GM19193 (cell line): ENCODE measurements around the gene ETV3L.

Experiments
- POLR2A ChIP-seq: IDR thresholded peaks from 4 replicates; pipeline ENCODE4 v1.6.1; 2011; ENCODE audit not compliant: insufficient read depth, insufficient read length; ENCODE audit errors: extremely low read depth

Gene ETV3L

DNA sequence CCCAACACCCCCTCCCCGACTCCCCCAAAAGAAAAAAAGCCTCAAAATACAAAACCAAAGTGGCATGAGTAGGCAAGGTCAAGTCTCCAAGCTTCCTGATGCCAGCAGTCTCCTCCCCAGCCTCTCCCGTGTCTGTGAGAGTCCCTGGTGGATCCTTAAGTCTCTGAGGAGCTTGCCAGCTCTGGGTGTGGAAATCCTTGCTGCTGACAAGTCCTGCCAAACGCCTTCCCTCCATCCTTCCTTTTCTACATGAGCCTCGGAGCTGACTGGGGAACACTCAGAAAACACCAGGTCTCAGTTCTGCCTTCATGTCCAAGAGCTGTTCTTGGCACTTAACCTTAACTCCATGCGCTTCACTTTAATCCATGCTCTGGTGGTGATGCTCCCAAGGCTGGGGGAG, 3.7 kb upstream of the ETV3L start:
- TF ChIP-seq POLR2A = no peak

GRCh38 chr1:157101149-157101548, 1.5 kb upstream of the ETV3L start:
- no peak for TF ChIP-seq POLR2A

DNA sequence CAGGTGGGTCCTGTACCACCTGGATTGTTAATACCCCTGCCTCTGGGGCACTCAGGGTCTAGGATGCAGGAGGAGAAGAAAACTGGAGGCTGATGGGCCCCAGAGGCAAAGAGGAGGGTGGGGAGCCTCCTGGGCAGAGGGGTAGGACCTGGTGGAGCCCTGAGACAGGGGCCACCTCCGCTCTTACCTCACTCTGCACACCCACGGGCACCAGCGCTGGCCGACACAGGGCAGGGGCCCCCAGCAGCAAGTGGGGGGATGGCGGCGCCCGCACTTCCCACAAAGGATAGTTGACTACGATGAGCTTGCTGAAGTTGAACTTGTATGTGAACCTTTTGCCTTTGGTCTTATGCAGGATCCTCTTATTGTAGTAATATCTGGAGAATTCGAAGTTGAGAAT, 1.1 kb downstream of the ETV3L start:
- TF ChIP-seq POLR2A = no peak

GRCh38 chr1:157097692-157098091, 1.9 kb downstream of the ETV3L start:
- TF ChIP-seq POLR2A = no peak

DNA sequence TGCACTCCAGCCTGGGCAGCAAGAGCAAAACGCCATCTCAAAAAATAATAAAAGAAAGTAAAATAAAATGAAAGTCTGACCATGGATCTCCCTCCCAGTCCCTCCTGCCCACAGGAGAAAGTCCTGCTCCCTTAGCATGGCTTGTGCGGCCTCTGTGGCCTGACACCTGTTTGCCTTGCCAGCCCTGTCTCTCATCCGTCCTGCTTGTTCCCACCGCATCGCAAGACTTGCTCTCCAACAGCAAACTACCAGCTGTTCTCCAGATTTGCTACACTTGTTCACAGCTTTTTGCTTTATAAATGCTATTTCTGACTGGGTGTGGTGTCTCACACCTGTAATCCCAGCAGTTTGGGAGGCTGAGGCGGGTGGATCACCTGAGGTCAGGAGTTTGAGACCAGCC, 2.7 kb downstream of the ETV3L start:
- TF ChIP-seq POLR2A = no peak

DNA sequence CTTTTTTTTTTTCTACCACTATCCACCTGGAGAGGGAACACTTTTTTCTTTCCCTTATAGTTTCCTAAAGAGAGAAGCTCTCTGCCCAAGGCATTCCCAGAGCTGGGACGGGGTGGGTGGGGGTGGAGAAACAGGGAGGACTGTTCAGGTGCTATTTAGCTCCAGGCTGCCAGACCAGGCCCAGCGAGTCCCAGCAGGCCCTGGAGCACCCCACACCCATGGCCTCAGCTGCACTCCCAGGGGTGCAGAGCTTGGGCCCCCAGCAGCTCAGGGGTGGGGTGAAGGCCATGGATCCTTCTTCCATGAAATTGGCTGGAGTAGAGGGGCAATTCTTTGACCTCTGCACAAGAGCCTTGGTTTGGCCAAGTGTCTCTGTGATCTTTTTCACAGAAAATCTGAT, 4.1 kb downstream of the ETV3L start:
- TF ChIP-seq POLR2A = no peak

DNA sequence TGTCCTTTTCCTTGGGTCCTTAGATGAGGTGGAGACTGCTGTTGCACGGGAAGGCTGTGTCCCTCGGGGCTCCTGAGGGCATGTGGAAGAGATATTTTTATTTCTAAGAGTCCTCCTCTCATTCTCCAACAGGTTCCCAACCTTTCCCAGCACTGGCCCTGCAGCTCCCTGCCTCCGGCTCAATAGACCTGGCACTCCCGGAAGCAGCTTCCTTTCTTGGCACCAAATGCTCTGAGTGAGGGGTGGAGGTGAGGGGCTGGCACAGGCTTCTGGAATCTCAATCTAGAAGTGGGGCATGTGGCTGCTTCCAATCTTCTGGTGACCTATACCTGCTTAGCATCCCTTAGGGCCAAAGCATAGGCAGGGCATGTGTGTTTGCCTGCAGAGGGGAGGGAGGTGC, 4.5 kb downstream of the ETV3L start:
- no peak for TF ChIP-seq POLR2A

GRCh38 chr1:157092831-157093230, 6.8 kb downstream of the ETV3L start:
- no peak for TF ChIP-seq POLR2A

GRCh38 chr1:157091668-157092273, 7.8 kb downstream of the ETV3L start:
- no peak for TF ChIP-seq POLR2A

- no peak for TF ChIP-seq POLR2A
These were observed 8.4 kb downstream of the ETV3L start for GRCh38 chr1:157091186-157091585.

GRCh38 chr1:157090771-157091170, 8.8 kb downstream of the ETV3L start:
- TF ChIP-seq POLR2A = no peak

DNA sequence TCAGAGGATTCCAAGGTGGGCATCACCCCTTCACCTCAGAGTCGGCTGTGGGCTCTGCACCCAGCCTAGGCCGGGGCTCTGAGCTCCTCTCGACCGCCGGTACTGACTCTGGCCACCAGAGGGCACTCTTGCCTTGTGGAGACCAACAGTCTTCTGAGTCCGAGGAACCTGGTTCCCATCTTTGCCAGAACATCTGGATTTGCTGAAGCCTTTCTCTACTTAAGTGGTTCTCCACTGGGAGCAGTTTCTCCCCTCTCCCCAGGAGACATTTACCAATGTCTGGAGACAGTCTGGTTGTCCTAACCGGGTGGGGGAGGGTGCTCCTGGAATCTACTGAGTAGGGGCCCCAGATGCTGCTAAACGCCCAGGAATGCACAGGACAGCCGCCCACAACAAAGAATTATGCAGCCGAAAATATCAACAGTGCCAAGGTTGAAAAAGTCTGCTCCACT, 9.4 kb downstream of the ETV3L start:
- no peak for TF ChIP-seq POLR2A

DNA sequence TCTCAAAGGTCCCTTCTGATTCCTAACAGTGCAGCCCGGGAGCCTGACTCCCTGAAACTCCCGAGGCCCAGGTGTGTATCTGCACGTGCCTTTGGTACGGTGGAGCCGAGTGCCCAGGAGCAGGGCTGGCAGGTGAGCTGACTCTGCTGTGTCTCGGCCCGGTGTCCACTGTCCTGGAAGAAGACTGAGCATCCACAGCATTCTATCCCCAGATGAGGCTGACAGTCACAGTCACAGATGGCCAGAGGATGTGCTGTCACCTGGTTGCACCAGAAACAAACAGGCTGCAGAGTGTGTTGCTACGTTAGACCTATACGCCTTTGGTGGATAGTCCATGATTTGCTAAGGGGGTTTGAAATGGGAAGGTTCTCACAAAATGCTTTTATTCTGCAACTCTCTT, 9.8 kb downstream of the ETV3L start:
- TF ChIP-seq POLR2A = no peak

DNA sequence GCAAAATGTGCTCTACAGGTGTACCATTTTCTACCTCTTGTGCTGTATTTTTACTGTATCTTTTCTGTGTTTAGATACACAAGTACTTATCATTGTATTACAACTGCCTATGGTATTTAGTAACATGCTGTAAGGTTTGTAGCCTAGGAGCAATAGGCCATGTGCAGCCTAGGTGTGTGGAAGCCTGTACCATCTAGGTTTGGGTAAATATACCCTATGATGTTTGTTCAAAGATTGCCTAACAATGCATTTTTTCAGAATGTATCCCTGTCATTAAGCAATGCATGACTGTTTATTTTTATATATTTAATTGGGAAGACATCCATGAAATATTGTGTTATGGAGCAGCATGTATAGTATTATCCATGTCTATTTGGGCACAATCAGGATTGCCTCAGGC, 11.0 kb downstream of the ETV3L start:
- no peak for TF ChIP-seq POLR2A

DNA sequence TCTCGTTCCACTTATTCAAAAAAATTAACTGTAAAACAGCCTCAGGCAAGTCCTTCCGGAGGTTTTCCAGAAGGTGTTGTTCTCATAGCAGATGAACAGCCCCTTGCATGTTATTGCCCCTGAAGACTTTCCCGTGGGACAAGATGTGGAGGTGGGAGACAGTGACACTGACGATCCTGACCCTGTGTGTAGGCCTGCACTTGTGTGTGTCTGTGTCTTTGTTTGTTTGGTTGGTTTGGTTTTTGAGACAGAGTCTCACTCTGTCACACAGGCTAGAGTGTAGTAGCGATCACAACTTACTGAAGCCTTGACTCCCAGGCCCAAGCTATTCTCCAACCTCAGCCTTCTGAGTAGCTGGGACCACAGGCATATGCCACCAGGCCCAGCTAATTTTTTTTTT, 12.6 kb downstream of the ETV3L start:
- TF ChIP-seq POLR2A = no peak

- TF ChIP-seq POLR2A = no peak
These were observed 13.3 kb downstream of the ETV3L start for GRCh38 chr1:157086299-157086698.

DNA sequence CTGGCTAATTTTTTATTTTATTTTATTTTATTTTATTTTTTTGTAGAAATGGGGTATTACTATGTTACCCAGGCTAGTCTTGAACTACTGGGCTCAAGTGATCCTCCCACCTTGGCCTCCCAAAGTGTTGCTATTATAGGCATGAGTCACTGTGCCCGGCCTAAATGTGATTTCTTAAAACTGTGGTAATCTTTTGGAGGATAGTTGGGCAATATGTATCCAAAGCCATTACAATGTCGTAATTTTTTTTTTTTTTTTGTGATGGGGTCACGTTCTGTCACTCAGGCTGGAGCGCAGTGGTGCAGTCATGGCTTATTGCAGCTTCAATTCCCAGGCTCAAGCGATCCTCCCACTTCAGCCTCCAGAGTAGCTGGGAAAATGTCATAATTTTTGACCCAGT, 14.2 kb downstream of the ETV3L start:
- TF ChIP-seq POLR2A = no peak

- no peak for TF ChIP-seq POLR2A
These were observed 14.9 kb downstream of the ETV3L start for GRCh38 chr1:157084720-157085119.

DNA sequence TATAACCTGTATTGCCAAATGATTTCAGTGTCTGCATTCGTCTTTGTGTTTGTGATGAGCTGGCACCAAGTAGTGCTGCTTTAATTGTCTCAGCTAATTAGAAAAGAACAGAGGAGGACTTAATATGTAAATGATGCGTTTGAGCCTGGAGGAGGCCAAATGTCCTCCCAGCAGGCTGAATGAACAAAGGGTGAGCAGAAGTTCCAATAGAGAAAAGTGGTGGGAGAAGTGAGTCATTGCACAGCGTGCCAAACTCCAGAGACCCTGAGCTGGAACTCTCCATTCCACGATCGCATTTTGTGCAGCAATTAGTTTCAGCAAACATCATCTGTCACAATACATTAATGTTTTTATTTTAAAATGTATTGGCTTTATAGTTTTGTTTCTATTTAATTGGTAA, 17.9 kb downstream of the ETV3L start:
- no peak for TF ChIP-seq POLR2A
